K562 (cell line): Measurements from ENCODE around the gene FGF4. TPM values are rescaled to one million over a fixed set of nuclear protein-coding genes. Genes with fewer than 3 reads are reported as not detected.
A peak's percentile ranks its signal among the peaks of the same experiment; 100 is the strongest.

Experiments used
- ATAC-seq: fragments of 200-7000 bp; cut with Tn5 transposase; 3 replicates; pipeline ENCODE4 v1.9.1; 2020; ENCODE audit warnings: moderate library complexity
- BruUV-seq: library from RNA; stranded (reverse); fragments of 400-500 nt; replicated peaks from 2 replicates; lab custom pipeline; 2021; lab: Mats Ljungman, UMichigan
- CTCF ChIA-PET: fragments of 300-600 bp; formaldehyde crosslinking; extraction: SDS; loops from one replicate; lab custom pipeline; 2021; ENCODE audit warnings: low intra/inter-chr PET ratio; lab: Yijun Ruan, JAX
- POLR2A ChIA-PET: fragments of 300-600, 350-650 bp; sonication (Branson Sonifier 250); formaldehyde crosslinking; extraction: SDS; loops from one replicate; lab custom pipeline; 2021; ENCODE audit warnings: antibody characterized with exemption, inconsistent platforms; lab: Yijun Ruan, JAX
- DNase-seq, 4 experiments: peaks; one replicate each; pipeline versions ENCODE4 v3.0.0 to v3.0.0-alpha.2; 2011 to 2018; ENCODE audit warnings: low spot score in 3 of 4, mixed read lengths in 3 of 4; ENCODE audit errors: extremely low read depth in 1 of 4
- FAIRE-seq: peaks from 2 replicates; lab custom pipeline; 2011; peaks lifted over from hg19 to GRCh38; lab: Jason Lieb, UNC
- H2AFZ ChIP-seq: 2 replicates; pipeline ENCODE4 v1.6.0; 2011; ENCODE audit warnings: low read depth, low read length, control low read depth, inconsistent platforms
- H3K27ac ChIP-seq: fragments of 200-600 bp; 3 replicates; pipeline ENCODE4 v1.8.0; 2011; ENCODE audit warnings: low read depth, mild to moderate bottlenecking, control low read depth, inconsistent platforms, low read length, moderate library complexity, mixed read lengths; ENCODE audit errors: extremely low read depth
- H3K27me3 ChIP-seq, 2 experiments: fragments of 300-600 bp in 1 of 2; 2 replicates in 1 of 2; 3 replicates in 1 of 2; pipeline versions ENCODE4 v1.6.0 to v1.8.0; 2011; ENCODE audit warnings: inconsistent platforms in 2 of 2, low read length in 2 of 2, mild to moderate bottlenecking in 1 of 2, mixed read lengths in 1 of 2, moderate library complexity in 1 of 2; ENCODE audit not compliant: control insufficient read depth in 2 of 2, insufficient read depth in 2 of 2
- H3K36me3 ChIP-seq: fragments of 300-600 bp; 3 replicates; pipeline ENCODE4 v1.8.0; 2011; ENCODE audit warnings: mild to moderate bottlenecking, low read length, inconsistent platforms; ENCODE audit not compliant: control insufficient read depth, insufficient read depth
- H3K4me1 ChIP-seq, 2 experiments: fragments of 200-600 bp in 1 of 2; replicated peaks in 1 of 2; 2 replicates in 1 of 2; 3 replicates in 1 of 2; pipeline versions ENCODE4 v1.5.1 to v1.8.0; 2011; ENCODE audit warnings: inconsistent platforms in 2 of 2, low read length in 2 of 2, mild to moderate bottlenecking in 1 of 2, mixed read lengths in 1 of 2, moderate library complexity in 1 of 2; ENCODE audit not compliant: control insufficient read depth in 2 of 2, insufficient read depth in 2 of 2
- H3K4me2 ChIP-seq: 2 replicates; pipeline ENCODE4 v1.6.1; 2011; ENCODE audit warnings: low read length, control low read depth, inconsistent platforms, mixed read lengths; ENCODE audit not compliant: insufficient read depth
- H3K4me3 ChIP-seq: fragments of 200-600 bp; sonication (generic), shearing (Covaris generic); 2 replicates; pipeline ENCODE4 v1.5.1; 2016; ENCODE audit warnings: control low read depth, inconsistent platforms
- H3K79me2 ChIP-seq: fragments of 200-600 bp; 3 replicates; pipeline ENCODE4 v1.8.0; 2011; ENCODE audit warnings: low read length, inconsistent platforms; ENCODE audit not compliant: control insufficient read depth, insufficient read depth
- H3K9ac ChIP-seq, 2 experiments: 2 replicates each; pipeline versions ENCODE4 v1.6.0 to v1.6.1; 2011; ENCODE audit warnings: low read depth in 2 of 2, low read length in 2 of 2, control low read depth in 1 of 2, inconsistent platforms in 1 of 2, mild to moderate bottlenecking in 1 of 2, mixed read lengths in 1 of 2; ENCODE audit not compliant: insufficient read depth in 1 of 2
- H3K9me1 ChIP-seq: one replicate; pipeline ENCODE4 v1.6.0; 2011; ENCODE audit warnings: inconsistent platforms, mild to moderate bottlenecking, low read length, moderate library complexity; ENCODE audit not compliant: control insufficient read depth, insufficient read depth
- H3K9me3 ChIP-seq: replicated peaks from 2 replicates; pipeline ENCODE4 v1.5.1; 2011; ENCODE audit warnings: low read depth, low read length, inconsistent platforms; ENCODE audit not compliant: control insufficient read depth, insufficient read depth
- H4K20me1 ChIP-seq: replicated peaks from 2 replicates; pipeline ENCODE4 v1.6.1; 2011; ENCODE audit warnings: low read length, inconsistent platforms, mixed read lengths; ENCODE audit not compliant: control insufficient read depth, insufficient read depth
- BCOR ChIP-seq: fragments of 450-650 bp; IDR thresholded peaks from 2 replicates; pipeline ENCODE4 v1.6.1; 2016
- CCNT2 ChIP-seq: IDR thresholded peaks from 2 replicates; pipeline ENCODE4 v1.6.1; 2011; ENCODE audit warnings: borderline replicate concordance, low read depth, mild to moderate bottlenecking, moderate library complexity, mixed read lengths, low read length; ENCODE audit not compliant: insufficient read length; ENCODE audit errors: extremely low read depth
- FOS ChIP-seq: IDR thresholded peaks from 3 replicates; pipeline ENCODE4 v1.6.1; 2011; ENCODE audit not compliant: insufficient read length; ENCODE audit errors: extremely low read depth
- L3MBTL2 ChIP-seq: fragments of 450-650 bp; IDR thresholded peaks from 2 replicates; pipeline ENCODE4 v1.6.1; 2016; ENCODE audit warnings: mild to moderate bottlenecking, moderate library complexity
- MBD2 ChIP-seq: sonication (generic); IDR thresholded peaks from 2 replicates; pipeline ENCODE4 v1.6.1; 2016; ENCODE audit warnings: low read depth, borderline replicate concordance
- NBN ChIP-seq: fragments of 450-650 bp; IDR thresholded peaks from 2 replicates; pipeline ENCODE4 v1.6.1; 2016; ENCODE audit warnings: low read depth, mild to moderate bottlenecking
- NFYB ChIP-seq: IDR thresholded peaks from 2 replicates; pipeline ENCODE4 v1.6.1; 2011; ENCODE audit warnings: mild to moderate bottlenecking, moderate library complexity; ENCODE audit not compliant: insufficient read length; ENCODE audit errors: extremely low read depth
- NR2C1 ChIP-seq, 2 experiments: fragments of 450-650 bp; IDR thresholded peaks; 2 replicates each; pipeline ENCODE4 v1.6.1; 2017; ENCODE audit warnings: mild to moderate bottlenecking in 2 of 2, antibody characterized with exemption in 1 of 2, inconsistent platforms in 1 of 2, missing compliant biosample characterization in 1 of 2, missing genetic modification characterization in 1 of 2
- RBM25 ChIP-seq: fragments of 200-400 bp; formaldehyde crosslinking; IDR thresholded peaks from 2 replicates; pipeline ENCODE4 v1.6.1; 2018; ENCODE audit warnings: low read length, low read depth, moderate library complexity; ENCODE audit not compliant: severe bottlenecking
- SMARCA5 ChIP-seq: fragments of 450-650 bp; IDR thresholded peaks from 2 replicates; pipeline ENCODE4 v1.6.1; 2016
- ZNF589 ChIP-seq: fragments of 200-800 bp; sonication (Bioruptor generic); IDR thresholded peaks from 2 replicates; pipeline ENCODE4 v1.6.1; 2016; ENCODE audit warnings: low read depth, missing genetic modification characterization, missing compliant biosample characterization
- ZNF766 ChIP-seq: fragments of 200-800 bp; sonication (Bioruptor generic); conservative IDR thresholded peaks from 2 replicates; pipeline ENCODE4 v1.6.1; 2016; ENCODE audit warnings: missing genetic modification characterization, missing compliant biosample characterization
- WGBS: fragments of 100-300 bp; shearing (Covaris generic); methylation state at CpG from one replicate; pipeline ENCODE4 v1.1.6; 2016; ENCODE audit warnings: low coverage, mixed read lengths; ENCODE audit not compliant: insufficient coverage; ENCODE audit errors: missing lambda C conversion rate; 5-methylcytosine and 5-hydroxymethylcytosine counted together
- in situ Hi-C: fragments of 300-500 bp; cut with MboI; formaldehyde crosslinking; loops from 4 replicates; pipeline ENCODE4 v1.15.0; 2018; ENCODE audit warnings: inconsistent platforms, mixed read lengths
- intact Hi-C: fragments of 100-400 bp; cut with micrococcal nuclease; formaldehyde crosslinking; loops from 2 replicates; pipeline ENCODE4 v1.14.2; 2022
- polyA plus RNA-seq, 8 experiments: library from polyadenylated mRNA; depleted of rRNA in 4 of 8; stranded (reverse) in 5 of 8; unstranded in 3 of 8; fragments of >200 nt; fragmentation: Nextera tagmentation in 2 of 8; fragmentation: Illumina TruSeq in 1 of 8; extraction: Ambion mirVana in 2 of 8; extraction: Trizol in 1 of 8; gene quantifications; 2 replicates each; pipeline versions ENCODE4 v1.2.1 to v1.2.3, GENCODE V29; 2011 to 2014; ENCODE audit warnings: inconsistent platforms in 1 of 8, missing spikeins in 1 of 8
- total RNA-seq, 7 experiments: library from RNA; depleted of rRNA in 6 of 7; stranded (reverse); fragments of >200 nt in 6 of 7; fragmentation: Illumina TruSeq in 2 of 7; extraction: Trizol in 2 of 7; gene quantifications; 2 replicates each; pipeline versions ENCODE4 v1.2.1 to v1.2.3, GENCODE V29; 2011 to 2021; ENCODE audit warnings: low replicate concordance in 1 of 7
- TF ChIP-seq, protein P1 (sequence below): fragments of 250-450 bp; sonication (Bioruptor Pico); IDR thresholded peaks from 2 replicates; pipeline ENCODE4 v1.4.0; 2020; ENCODE audit warnings: mild to moderate bottlenecking
- TF ChIP-seq, protein P2 (sequence below): sonication (generic); formaldehyde crosslinking; IDR thresholded peaks from 2 replicates; pipeline ENCODE4 v1.9.0; 2022; ENCODE audit warnings: mild to moderate bottlenecking, missing genetic modification reagents

The FGF4 gene
- total and polyA plus RNA-seq, 9 of the 15 experiments (the other 6 are each of a cell fraction or from before 2014, with no cell fraction given) = not detected

DNA sequence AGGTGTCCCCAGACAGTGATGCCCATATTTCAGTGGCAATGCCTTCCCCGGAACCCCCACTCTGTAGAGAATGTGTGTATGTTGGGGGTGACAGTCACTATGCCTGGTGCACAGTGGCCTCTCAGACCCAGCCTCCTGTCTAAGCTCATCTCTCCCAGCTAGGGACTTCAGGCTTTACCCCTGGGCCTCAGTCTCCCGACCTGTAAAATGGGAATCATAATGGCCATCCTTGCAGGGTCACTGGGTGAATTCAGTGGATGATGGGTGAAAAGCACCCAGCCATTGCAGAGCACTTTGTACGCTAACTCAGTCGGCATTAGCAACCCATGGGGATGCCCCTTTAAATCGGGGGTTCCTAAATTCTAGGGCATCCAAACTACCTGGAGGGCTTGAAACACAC, 25.1 kb upstream of the FGF4 start:
- peaks cover 0 to 3% of the 10 kb centered on the region in 2 experiments; a peak in 2 of 5 replicates for H3K4me1 ChIP-seq
- peaks cover 0 to 23% of the 10 kb centered on the region in 2 experiments; a peak in 3 of 5 replicates for H3K27me3 ChIP-seq
- no TSS peak for BruUV-seq
- WGBS = 32% methylated on average over 5 of the region's 5 CpGs
- POLR2A ChIA-PET = interaction anchor here (1.1 kb wide), 1 partner anchor 12 kb away, joined by 4 read pairs; no protein-coding TSS in a partner anchor
- H3K9ac ChIP-seq = no peak overlapping the region
- CTCF ChIA-PET = interaction anchor here (2.5 kb wide), 1 partner anchor 114 kb away, joined by 22 read pairs; no protein-coding TSS in a partner anchor
- no peaks in the 10 kb centered on the region for H3K79me2 ChIP-seq
- no peak overlapping the region for H3K4me2 ChIP-seq
- H3K9me3 ChIP-seq = no peaks in the 10 kb centered on the region
- TF ChIP-seq BCOR (0 out of 2 replicates have a peak, but pooled peaks have one; percentile 15), NBN (no peak), ZNF589 (no peak), RBM25 (peak; percentile 64)
- H3K27ac ChIP-seq = no peak overlapping the region
- H4K20me1 ChIP-seq = no peaks in the 10 kb centered on the region; the same call in 1 of the 2 replicates
- H3K9me1 ChIP-seq = no peaks in the 10 kb centered on the region
- DNase-seq = no peak
- no peaks in the 10 kb centered on the region for H3K36me3 ChIP-seq
- no peak overlapping the region for H3K4me3 ChIP-seq
- in situ Hi-C loops (no loop called here), intact Hi-C loops (no loop called here)
- ATAC-seq = no peak
- FAIRE-seq = no peak
- H2AFZ ChIP-seq = no peak overlapping the region

DNA sequence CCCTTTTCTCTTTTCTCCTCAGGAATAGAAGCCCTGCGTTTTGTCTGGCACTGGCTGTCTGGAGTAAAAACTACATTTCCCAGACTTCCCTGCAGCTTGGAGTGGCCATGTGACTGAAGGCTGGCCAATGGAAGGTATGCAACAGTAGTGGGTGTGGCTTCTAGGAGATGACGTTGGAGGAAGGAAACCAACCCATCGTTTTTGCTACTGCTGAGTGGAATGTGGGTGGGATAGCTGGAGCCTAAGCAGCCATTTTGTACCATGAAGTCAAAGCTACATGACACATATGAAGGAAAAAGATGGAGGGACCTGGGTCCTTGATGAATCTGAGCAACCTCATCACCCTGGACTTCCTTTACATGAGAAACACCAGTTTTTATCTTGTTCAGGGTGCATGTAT, 24.4 kb upstream of the FGF4 start:
- no peak overlapping the region for H2AFZ ChIP-seq
- H3K9me1 ChIP-seq = no peaks in the 10 kb centered on the region
- CTCF ChIA-PET = no interaction called here
- in situ Hi-C loops = loop anchor here (5.0 kb wide), 1 partner anchor 107 kb away; no protein-coding TSS in a partner anchor
- DNase-seq = peak; percentile 67 to 82 (median 79)
- no peaks in the 10 kb centered on the region for H3K36me3 ChIP-seq
- H3K4me3 ChIP-seq = no peak overlapping the region
- peaks cover 0 to 3% of the 10 kb centered on the region in 2 experiments; a peak in 2 of 5 replicates for H3K4me1 ChIP-seq
- no peaks in the 10 kb centered on the region; the same call in 1 of the 2 replicates for H4K20me1 ChIP-seq
- intact Hi-C loops = loop anchor here (5.0 kb wide), 1 partner anchor 97 kb away; the partner anchor contains the start of gene FGF19
- no peaks in the 10 kb centered on the region for H3K79me2 ChIP-seq
- peak; percentile 99 for ATAC-seq
- BruUV-seq = no TSS peak
- POLR2A ChIA-PET = interaction anchor here (1.1 kb wide), 1 partner anchor 11 kb away, joined by 4 read pairs; no protein-coding TSS in a partner anchor
- 0% methylated on average over 2 of the region's 3 CpGs for WGBS
- H3K27me3 ChIP-seq = peaks cover 0 to 23% of the 10 kb centered on the region in 2 experiments; a peak in 3 of 5 replicates
- no peak overlapping the region for H3K27ac ChIP-seq
- H3K9me3 ChIP-seq = no peaks in the 10 kb centered on the region
- FAIRE-seq = peak; percentile 91
- no peak overlapping the region for H3K4me2 ChIP-seq
- no peak overlapping the region for H3K9ac ChIP-seq
- TF ChIP-seq SMARCA5 (0 out of 2 replicates have a peak, but pooled peaks have one; percentile 18), NR2C1 (IDR thresholded peaks at IDR 0.05) (peak; percentile 79), NR2C1 (tag; IDR thresholded peaks at IDR 0.05) (peak; percentile 78), CCNT2 (no peak), NFYB (peak; percentile 26), MBD2 (peak; percentile 70; the same call in 1 of the 2 replicates), FOS (peak; percentile 13), L3MBTL2 (0 out of 2 replicates have a peak, but pooled peaks have one; percentile 22), ZNF766 (no peak)
- TF ChIP-seq, protein P1, sequence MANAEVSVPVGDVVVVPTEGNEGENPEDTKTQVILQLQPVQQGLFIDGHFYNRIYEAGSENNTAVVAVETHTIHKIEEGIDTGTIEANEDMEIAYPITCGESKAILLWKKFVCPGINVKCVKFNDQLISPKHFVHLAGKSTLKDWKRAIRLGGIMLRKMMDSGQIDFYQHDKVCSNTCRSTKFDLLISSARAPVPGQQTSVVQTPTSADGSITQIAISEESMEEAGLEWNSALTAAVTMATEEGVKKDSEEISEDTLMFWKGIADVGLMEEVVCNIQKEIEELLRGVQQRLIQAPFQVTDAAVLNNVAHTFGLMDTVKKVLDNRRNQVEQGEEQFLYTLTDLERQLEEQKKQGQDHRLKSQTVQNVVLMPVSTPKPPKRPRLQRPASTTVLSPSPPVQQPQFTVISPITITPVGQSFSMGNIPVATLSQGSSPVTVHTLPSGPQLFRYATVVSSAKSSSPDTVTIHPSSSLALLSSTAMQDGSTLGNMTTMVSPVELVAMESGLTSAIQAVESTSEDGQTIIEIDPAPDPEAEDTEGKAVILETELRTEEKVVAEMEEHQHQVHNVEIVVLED (CRISPR knock-in tag) = no peak
- TF ChIP-seq, protein P2, sequence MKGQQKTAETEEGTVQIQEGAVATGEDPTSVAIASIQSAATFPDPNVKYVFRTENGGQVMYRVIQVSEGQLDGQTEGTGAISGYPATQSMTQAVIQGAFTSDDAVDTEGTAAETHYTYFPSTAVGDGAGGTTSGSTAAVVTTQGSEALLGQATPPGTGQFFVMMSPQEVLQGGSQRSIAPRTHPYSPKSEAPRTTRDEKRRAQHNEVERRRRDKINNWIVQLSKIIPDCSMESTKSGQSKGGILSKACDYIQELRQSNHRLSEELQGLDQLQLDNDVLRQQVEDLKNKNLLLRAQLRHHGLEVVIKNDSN (CRISPR knock-in tag) = peak; percentile 97
